NCI-H524 (cell line): ENCODE measurements around the gene C7.
"Not testable (repeated sequence)": the region's sequence is repeated elsewhere in the genome, so short reads cannot be mapped to it uniquely, and the experiment has no call there.

Experiments
- DNase-seq, 2 experiments: peaks; one replicate each; lab custom pipeline; 2025; lab: John Stamatoyannopoulos, UW

The C7 gene

DNA sequence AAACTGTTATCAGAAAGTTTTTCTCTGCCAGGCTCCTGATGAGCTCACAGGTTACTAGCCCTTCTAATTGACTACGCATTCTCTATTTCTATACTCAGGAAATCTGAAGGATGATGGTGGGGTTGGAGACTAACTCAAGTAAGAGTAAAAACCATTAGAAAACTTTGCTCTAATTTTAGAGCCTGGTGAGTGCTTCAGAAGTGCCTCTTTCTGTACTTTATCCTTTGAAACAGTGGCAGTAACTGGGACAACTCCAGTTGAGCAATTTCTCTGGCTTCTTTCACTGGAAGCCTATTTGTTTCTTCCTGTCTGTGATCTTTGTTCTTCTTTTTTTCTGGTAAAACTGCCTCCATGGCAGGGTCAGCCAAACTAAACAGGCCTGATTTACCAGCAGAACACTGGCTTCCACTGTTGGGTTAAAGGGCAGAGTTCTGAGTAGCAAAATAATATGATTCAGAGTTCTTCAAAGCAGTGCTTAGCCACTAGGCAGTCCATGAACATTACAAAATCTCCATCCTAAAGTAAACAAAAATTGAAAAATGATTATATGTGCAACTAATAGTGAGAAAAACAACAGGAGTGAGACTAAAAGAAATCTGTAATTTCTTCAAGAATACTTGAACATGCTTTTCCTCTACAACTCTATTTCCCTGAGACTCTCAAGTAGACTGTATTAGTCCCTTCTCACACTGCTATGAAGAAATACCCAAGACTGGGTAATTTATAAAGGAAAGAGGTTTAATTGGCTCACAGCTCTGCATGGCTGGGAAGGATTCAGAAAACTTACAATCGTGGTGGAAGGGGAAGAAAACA lies 82.1 kb downstream of the C7 start:
- no peak for DNase-seq

DNA sequence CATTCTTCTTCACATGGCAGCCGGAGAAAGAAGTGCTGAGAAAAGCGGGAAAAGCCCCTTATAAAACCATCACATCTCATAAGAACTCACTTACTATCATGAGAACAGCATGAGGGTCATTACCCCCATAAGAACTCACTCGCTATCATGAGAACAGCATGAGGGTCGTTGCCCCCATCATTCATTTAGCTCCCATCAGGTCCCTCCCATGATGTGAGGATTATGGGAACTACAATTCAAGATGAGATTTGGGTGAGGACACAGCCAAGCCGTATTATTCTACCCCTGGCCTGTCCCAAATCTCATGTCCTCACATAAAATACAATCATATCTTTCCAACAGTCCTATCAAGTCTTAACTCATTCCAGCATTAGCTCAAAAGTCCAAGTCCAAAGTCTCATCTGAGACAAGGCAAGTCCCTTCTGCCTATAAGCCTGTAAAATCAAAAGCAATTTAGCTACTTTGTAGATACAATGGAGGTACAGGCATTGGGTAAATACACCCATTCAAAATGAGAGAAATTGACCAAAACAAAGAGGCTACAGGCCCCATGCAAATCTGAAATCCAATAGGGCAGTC lies 82.8 kb downstream of the C7 start:
- no peak for DNase-seq

DNA sequence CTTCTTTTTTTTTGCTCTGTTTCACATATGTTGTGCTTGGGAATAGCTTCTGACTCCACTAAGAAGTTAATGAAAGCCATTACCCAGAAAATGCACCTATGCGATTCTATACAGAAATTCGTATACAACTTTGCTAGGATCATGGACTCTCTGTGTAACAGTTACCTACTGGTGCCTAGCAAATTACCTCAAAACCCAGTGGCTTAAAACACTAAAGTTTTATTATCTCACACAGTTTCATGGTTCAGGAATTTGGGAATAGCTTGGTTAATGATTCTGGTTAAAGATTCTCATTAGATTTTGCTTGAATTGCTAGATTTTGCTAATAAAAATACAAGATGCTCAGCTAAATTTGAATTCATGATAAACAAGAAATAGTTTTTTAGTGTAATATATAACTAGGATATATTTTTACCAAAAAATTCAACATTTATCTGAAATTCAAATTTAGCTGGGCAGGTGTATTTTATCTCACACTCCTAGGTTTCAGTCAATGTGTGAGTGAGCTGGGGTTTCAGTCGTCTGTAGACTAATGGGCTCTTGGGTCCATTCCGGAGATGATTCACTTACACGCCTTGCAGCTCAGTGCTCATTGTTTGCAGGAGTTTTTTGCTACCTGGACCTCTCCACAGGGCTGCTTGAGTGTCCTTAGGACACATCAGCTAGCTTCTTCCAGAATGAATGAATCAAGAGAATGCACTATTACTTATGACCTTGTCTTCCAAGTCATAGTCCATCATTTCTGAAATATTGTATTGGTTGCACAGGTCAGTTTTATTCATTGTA lies 86.7 kb downstream of the C7 start:
- DNase-seq, result no peak

DNA sequence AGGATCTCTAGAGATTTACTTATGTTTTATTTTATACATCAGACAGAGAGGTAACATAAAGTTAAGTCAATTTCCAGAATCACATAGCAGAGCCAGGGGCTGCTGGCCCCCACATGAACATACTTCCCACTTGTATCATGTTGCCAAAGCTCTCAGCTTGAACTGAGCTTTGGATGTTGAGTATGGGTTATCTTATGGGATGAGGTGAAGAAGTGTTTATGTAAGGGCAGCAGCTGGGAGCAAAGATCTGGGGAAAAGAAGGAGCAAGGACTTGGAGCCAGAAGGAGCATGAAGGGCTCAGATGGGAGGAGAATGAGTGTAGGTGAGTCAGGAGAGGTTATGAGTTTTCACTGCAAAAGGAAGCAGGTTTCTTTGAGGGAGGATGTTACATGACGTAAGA lies 89.8 kb downstream of the C7 start:
- no peak for DNase-seq

DNA sequence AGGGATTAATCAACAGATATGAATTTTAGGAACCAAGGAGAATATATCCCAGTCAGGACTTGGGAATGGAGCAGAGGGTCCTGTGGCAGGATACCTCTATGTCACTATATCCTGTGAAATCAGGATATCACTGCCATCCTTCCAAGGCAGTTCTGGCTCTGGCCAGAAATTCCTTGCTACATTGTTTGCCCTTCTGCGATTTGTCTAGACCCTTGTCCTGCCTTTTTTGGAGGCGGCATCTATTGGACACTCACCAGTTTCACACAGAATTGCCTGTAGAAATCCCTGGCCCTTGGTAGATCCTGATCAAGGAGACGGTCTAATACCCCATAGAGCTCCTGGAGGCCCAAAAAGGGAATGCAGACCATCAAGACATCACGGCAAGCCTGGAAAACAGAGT lies 90.7 kb downstream of the C7 start:
- DNase-seq, result no peak

DNA sequence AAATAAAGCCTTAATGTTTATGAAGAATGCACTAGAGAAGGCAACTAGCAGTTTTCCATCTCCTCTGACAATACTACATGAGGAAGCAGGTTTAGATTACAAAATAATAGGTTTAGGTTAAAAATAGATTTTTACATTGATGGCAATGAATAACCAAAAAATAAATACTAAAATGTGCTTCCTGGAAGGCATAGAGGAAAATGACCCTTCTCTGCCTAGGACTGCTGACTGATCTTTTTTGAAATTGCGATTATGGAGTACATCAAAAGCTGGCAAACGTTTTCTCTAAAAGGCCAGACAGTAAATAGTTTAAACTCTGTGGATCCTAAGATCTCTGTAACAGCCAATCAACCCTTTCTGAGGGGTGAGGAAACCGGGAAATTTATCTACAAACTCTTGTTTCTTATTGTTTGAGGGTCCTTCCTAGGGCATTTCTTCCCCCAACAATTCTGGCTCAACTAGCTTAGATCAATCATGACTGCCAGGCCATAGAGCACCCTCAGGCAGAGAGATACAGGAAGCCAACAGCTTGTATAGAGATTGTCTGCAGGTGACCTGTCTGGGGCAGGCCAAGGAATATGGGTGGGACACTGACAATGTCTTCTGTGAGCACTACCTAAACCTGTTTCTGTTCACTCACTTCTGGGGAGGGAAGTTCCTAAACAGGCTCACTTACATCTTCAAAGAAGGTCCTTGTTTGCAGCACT lies 94.5 kb downstream of the C7 start:
- DNase-seq, result no peak

DNA sequence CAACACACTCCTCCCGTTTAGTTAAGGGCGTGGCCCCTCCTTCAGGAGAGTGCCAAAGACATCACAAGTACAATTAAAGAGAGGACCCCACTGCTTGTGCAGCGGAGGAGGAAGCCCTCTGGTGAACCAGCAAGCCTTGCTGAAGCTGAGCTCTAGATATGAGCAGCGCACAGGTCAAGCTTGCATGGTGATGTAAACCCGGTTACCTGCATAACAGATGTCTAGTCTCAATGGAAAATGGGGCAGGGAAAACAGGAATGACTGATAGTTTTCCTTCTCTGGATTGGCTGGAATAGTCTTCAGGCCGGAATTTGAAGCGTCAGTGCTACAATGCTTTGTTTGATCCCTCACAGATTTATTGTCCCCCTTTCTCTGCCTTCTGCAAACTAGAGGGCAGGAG lies 95.6 kb downstream of the C7 start:
- DNase-seq, result no peak

DNA sequence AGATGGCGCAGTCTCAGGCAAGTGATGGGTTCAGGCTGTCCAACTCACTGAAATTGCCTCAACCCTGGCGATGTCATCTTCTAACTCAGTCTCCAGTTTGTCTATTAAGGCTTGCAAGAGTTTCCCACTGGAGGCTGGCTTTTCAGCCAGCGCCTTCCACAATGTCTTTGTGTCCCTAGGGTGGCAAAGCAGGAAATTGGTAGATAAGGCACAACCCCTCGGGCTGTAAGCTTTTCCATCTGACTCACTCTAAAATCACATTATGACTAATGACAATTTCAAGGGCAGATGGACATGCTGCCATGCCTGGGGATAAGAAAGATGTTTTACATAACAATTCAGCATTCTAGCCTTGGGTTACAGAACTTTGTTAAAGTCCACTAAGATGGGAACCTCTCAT lies 99.9 kb downstream of the C7 start:
- no peak for DNase-seq

DNA sequence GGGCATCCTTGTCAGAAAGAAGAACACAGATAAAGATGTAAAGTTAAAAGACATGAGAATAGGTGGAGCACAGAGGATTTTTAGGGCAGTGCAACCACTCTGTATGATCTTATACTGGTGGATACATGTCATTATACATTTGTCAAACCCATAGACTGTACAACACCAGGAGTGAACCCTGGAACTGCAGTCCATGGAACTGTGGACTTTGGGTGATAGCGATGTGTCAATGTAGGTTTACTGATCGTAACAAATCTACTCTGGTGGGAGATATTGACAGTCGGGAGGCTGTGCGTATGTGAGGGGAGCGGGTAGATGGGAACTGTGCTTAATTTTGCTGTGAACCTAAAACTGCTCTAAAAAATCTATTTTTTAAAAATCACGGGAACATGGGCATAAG lies 101.3 kb downstream of the C7 start:
- DNase-seq, result peak in 1 of 2 experiments; percentile 3

DNA sequence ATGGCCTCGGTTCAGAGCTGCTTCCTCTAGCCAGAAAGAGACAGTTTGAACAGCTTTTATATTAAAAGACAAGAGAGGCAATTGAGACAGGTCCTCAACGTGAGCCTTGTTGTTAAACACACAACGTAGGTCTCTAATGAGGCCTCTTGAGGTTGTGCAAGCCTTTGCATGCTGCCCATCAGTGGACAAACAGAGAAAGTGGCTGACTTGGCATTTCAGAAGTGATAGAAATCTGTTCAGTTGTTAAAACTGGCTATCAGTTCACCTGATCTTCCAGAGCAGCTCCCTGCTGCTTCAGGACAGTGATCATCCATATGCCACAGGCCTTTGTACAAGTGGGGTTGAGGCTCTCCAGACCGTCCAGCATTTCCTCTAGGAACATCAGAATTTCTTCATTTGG lies 103.0 kb downstream of the C7 start:
- DNase-seq, result no peak

DNA sequence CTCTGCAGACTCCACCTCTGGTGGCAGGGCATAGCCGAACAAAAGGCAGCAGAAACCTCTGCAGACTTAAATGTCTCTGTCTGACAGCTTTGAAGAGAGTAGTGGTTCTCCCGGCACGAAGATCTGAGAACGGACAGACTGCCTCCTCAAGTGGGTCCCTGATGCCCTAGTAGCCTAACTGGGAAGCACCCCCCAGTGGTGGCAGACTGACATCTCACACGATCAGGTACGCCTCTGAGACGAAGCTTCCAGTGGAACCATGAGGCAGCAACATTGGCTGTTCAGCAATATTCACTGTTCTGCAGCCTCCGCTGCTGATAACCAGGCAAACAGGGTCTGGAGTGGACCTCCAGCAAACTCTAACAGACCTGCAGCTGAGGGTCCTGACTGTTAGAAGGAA lies 113.3 kb downstream of the C7 start:
- not testable (repeated sequence) for DNase-seq
